SK-N-SH treated with all-trans-retinoic acid at 6 μM for 48 hours (cell line): ENCODE results near the gene MEIS1.

Experiments used
- ATAC-seq: fragments of 200-7000 bp; cut with Tn5 transposase; 3 replicates; pipeline ENCODE4 v1.9.1; 2020; ENCODE audit warnings: mild to moderate bottlenecking, moderate library complexity
- ARNTL ChIP-seq: fragments of 450-650 bp; formaldehyde crosslinking; IDR thresholded peaks from 2 replicates; pipeline ENCODE4 v1.5.0; 2020; ENCODE audit warnings: low read depth, mild to moderate bottlenecking, moderate library complexity, borderline replicate concordance
- BACH2 ChIP-seq: fragments of 250-450 bp; sonication (Bioruptor Pico); IDR thresholded peaks from 2 replicates; pipeline ENCODE4 v1.9.0; 2021; ENCODE audit warnings: mild to moderate bottlenecking, borderline replicate concordance
- CREB5 ChIP-seq: fragments of 250-450 bp; sonication (Bioruptor Pico); IDR thresholded peaks from 2 replicates; pipeline ENCODE4 v1.5.1; 2020; ENCODE audit warnings: low read depth, mild to moderate bottlenecking, moderate library complexity
- CSRNP3 ChIP-seq: fragments of 250-450 bp; sonication (Bioruptor Pico); IDR thresholded peaks from 2 replicates; pipeline ENCODE4 v1.5.1; 2021; ENCODE audit warnings: mild to moderate bottlenecking, moderate library complexity
- ESRRG ChIP-seq: fragments of 250-450 bp; sonication (Bioruptor Pico); IDR thresholded peaks from 2 replicates; pipeline ENCODE4 v1.6.1; 2021; ENCODE audit warnings: mild to moderate bottlenecking
- GLIS3 ChIP-seq: fragments of 250-450 bp; sonication (Bioruptor Pico); IDR thresholded peaks from 2 replicates; pipeline ENCODE4 v1.5.0; 2020; ENCODE audit warnings: mild to moderate bottlenecking, moderate library complexity
- ISL1 ChIP-seq: fragments of 250-450 bp; sonication (Bioruptor Pico); IDR thresholded peaks from 2 replicates; pipeline ENCODE4 v2.1.2; 2022; ENCODE audit warnings: mild to moderate bottlenecking, moderate library complexity
- OSR1 ChIP-seq: fragments of 250-450 bp; sonication (Bioruptor Pico); IDR thresholded peaks from 2 replicates; pipeline ENCODE4 v1.8.0; 2022; ENCODE audit warnings: moderate library complexity, mild to moderate bottlenecking, inconsistent platforms
- PATZ1 ChIP-seq: fragments of 250-450 bp; sonication (Bioruptor Pico); IDR thresholded peaks from 2 replicates; pipeline ENCODE4 v1.8.0; 2020; ENCODE audit warnings: mild to moderate bottlenecking, moderate library complexity, borderline replicate concordance
- POU6F1 ChIP-seq: fragments of 250-450 bp; sonication (Bioruptor Pico); IDR thresholded peaks from 2 replicates; pipeline ENCODE4 v1.8.0; 2021; ENCODE audit warnings: low read depth, mild to moderate bottlenecking, moderate library complexity, borderline replicate concordance
- RARB ChIP-seq: fragments of 250-450 bp; sonication (Bioruptor Pico); IDR thresholded peaks from 2 replicates; pipeline ENCODE4 v1.8.0; 2021; ENCODE audit warnings: mild to moderate bottlenecking, moderate library complexity
- SNAI2 ChIP-seq: fragments of 250-450 bp; sonication (Bioruptor Pico); IDR thresholded peaks from 2 replicates; pipeline ENCODE4 v1.5.0; 2020; ENCODE audit warnings: mild to moderate bottlenecking, moderate library complexity
- TOX ChIP-seq: fragments of 250-450 bp; sonication (Bioruptor Pico); IDR thresholded peaks from 2 replicates; pipeline ENCODE4 v1.8.0; 2021; ENCODE audit warnings: mild to moderate bottlenecking, moderate library complexity, borderline replicate concordance
- TSHZ2 ChIP-seq: fragments of 250-450 bp; sonication (Bioruptor Pico); IDR thresholded peaks from 2 replicates; pipeline ENCODE4 v1.5.0; 2020; ENCODE audit warnings: mild to moderate bottlenecking, moderate library complexity
- ZC3H10 ChIP-seq: fragments of 250-450 bp; sonication (Bioruptor Pico); IDR thresholded peaks from 2 replicates; pipeline ENCODE4 v1.5.1; 2021; ENCODE audit warnings: mild to moderate bottlenecking, moderate library complexity
- ZFP3 ChIP-seq: fragments of 250-450 bp; sonication (Bioruptor Pico); IDR thresholded peaks from 2 replicates; pipeline ENCODE4 v1.5.0; 2020; ENCODE audit warnings: mild to moderate bottlenecking, moderate library complexity
- ZFP30 ChIP-seq: fragments of 450-650 bp; formaldehyde crosslinking; IDR thresholded peaks from 2 replicates; pipeline ENCODE4 v1.5.0; 2022; ENCODE audit warnings: mild to moderate bottlenecking, moderate library complexity
- ZNF70 ChIP-seq: fragments of 450-650 bp; formaldehyde crosslinking; IDR thresholded peaks from 2 replicates; pipeline ENCODE4 v1.5.0; 2020; ENCODE audit warnings: mild to moderate bottlenecking, moderate library complexity
- ZNF8 ChIP-seq: fragments of 450-650 bp; formaldehyde crosslinking; IDR thresholded peaks from 2 replicates; pipeline ENCODE4 v1.5.0; 2020; ENCODE audit warnings: mild to moderate bottlenecking, moderate library complexity

Gene MEIS1

GRCh38 chr2:66488946-66489345 lies 54.0 kb downstream of the MEIS1 start:
- TF ChIP-seq ZC3H10 (CRISPR knock-in tag) (no peak), ISL1 (CRISPR knock-in tag) (no peak), ARNTL (CRISPR knock-in tag) (no peak), ZFP30 (CRISPR knock-in tag) (no peak), BACH2 (CRISPR knock-in tag) (no peak), POU6F1 (CRISPR knock-in tag) (no peak), GLIS3 (CRISPR knock-in tag) (no peak), RARB (no peak), CREB5 (CRISPR knock-in tag) (no peak), OSR1 (CRISPR knock-in tag) (no peak), ESRRG (CRISPR knock-in tag) (no peak)
- no peak for ATAC-seq

- no peak for TF ChIP-seq CREB5 (CRISPR knock-in tag)
- TF ChIP-seq ZNF70 (CRISPR knock-in tag): no peak
- TF ChIP-seq GLIS3 (CRISPR knock-in tag): no peak
- no peak for TF ChIP-seq ESRRG (CRISPR knock-in tag)
- TF ChIP-seq RARB: no peak
- TF ChIP-seq ZFP3 (CRISPR knock-in tag): no peak
- TF ChIP-seq ZFP30 (CRISPR knock-in tag): no peak
- TF ChIP-seq CSRNP3 (CRISPR knock-in tag): no peak
- TF ChIP-seq ZC3H10 (CRISPR knock-in tag): no peak
- no peak for TF ChIP-seq POU6F1 (CRISPR knock-in tag)
- TF ChIP-seq PATZ1: no peak
- no peak for TF ChIP-seq ZNF8 (CRISPR knock-in tag)
- no peak for TF ChIP-seq OSR1 (CRISPR knock-in tag)
- no peak for TF ChIP-seq SNAI2
- no peak for TF ChIP-seq ARNTL (CRISPR knock-in tag)
- TF ChIP-seq TSHZ2 (CRISPR knock-in tag): no peak
- TF ChIP-seq TOX: no peak
- no peak for TF ChIP-seq ISL1 (CRISPR knock-in tag)
- peak; percentile 19; the same call in 1 of the 3 replicates for ATAC-seq
Observed at GRCh38 chr2:66489436-66489835, 54.5 kb downstream of the MEIS1 start.
